Measurements from ENCODE around the gene IRAK1BP1. TPM values are rescaled to one million over a fixed set of nuclear protein-coding genes. Genes with fewer than 3 reads are reported as not detected.

IRAK1BP1 gene
- total and polyA plus RNA-seq, 9 of the 15 experiments (the other 6 are each of a cell fraction or from before 2014, with no cell fraction given), result 1.8 to 3.7 (median 2.1) TPM

- TF ChIP-seq CHD7 (IDR thresholded peaks at IDR 0.05; ENCODE audit: low read depth, low read length) (no peak), SRSF7 (optimal IDR thresholded peaks at IDR 0.05; ENCODE audit: low read depth, low read length) (no peak)
Measured at GRCh38 chr6:78947529-78947928, 80.2 kb downstream of the IRAK1BP1 start (continued).

Measured in K562 (cell line).